IMR-90 (cell line): ENCODE measurements around the gene C3orf70. TPM values are rescaled to one million over a fixed set of nuclear protein-coding genes. Genes with fewer than 3 reads are reported as not detected.

Experiments used
- ATAC-seq: fragments of 200-7000 bp; cut with Tn5 transposase; 2 replicates; pipeline ENCODE4 v1.9.1; 2020; ENCODE audit warnings: low read depth, mild to moderate bottlenecking, moderate library complexity
- BruUV-seq: library from RNA; stranded (reverse); fragments of 400-500 nt; replicated peaks from 2 replicates; lab custom pipeline; 2021; lab: Mats Ljungman, UMichigan
- CTCF ChIA-PET: fragments of 300-600 bp; formaldehyde crosslinking; extraction: SDS; loops from one replicate; lab custom pipeline; 2021; ENCODE audit warnings: antibody characterized with exemption; lab: Yijun Ruan, JAX
- POLR2A ChIA-PET: fragments of 300-600 bp; sonication (Branson Sonifier 250); formaldehyde crosslinking; loops from one replicate; lab custom pipeline; 2022; ENCODE audit warnings: antibody characterized with exemption; ENCODE audit not compliant: unreplicated experiment; lab: Charles Lee
- DNase-seq: peaks from one replicate; pipeline ENCODE4 v3.0.0; 2013
- H2AFZ ChIP-seq: replicated peaks from 2 replicates; pipeline ENCODE3; 2013; ENCODE audit warnings: low read length, mild to moderate bottlenecking; ENCODE audit not compliant: poor library complexity
- H2AK5ac ChIP-seq: 2 replicates; pipeline ENCODE4 v1.6.1; 2013; ENCODE audit warnings: low read depth, low read length, inconsistent platforms
- H2AK9ac ChIP-seq: replicated peaks from 2 replicates; pipeline ENCODE3; 2013; ENCODE audit warnings: mild to moderate bottlenecking, low read depth, low read length, moderate library complexity; ENCODE audit not compliant: poor library complexity
- H2BK120ac ChIP-seq: 2 replicates; pipeline ENCODE4 v1.6.1; 2013; ENCODE audit warnings: low read depth, low read length, inconsistent platforms
- H2BK15ac ChIP-seq: 3 replicates; pipeline ENCODE4 v1.6.1; 2013; ENCODE audit warnings: low read depth, low read length, inconsistent platforms
- H2BK20ac ChIP-seq: 2 replicates; pipeline ENCODE4 v1.6.1; 2013; ENCODE audit warnings: low read depth, mild to moderate bottlenecking, inconsistent platforms, low read length, moderate library complexity
- H2BK5ac ChIP-seq: 2 replicates; pipeline ENCODE4 v1.6.1; 2013; ENCODE audit warnings: mild to moderate bottlenecking, low read depth, low read length, inconsistent platforms; ENCODE audit not compliant: poor library complexity, severe bottlenecking
- H3K14ac ChIP-seq: replicated peaks from 2 replicates; pipeline ENCODE4 v1.6.1; 2013; ENCODE audit warnings: low read depth, low read length, inconsistent platforms
- H3K18ac ChIP-seq: 2 replicates; pipeline ENCODE4 v1.6.1; 2013; ENCODE audit warnings: low read depth, low read length, control low read depth
- H3K23ac ChIP-seq: 2 replicates; pipeline ENCODE4 v1.6.1; 2013; ENCODE audit warnings: low read depth, low read length, inconsistent platforms
- H3K27ac ChIP-seq: 2 replicates; pipeline ENCODE4 v1.5.1; 2013; ENCODE audit warnings: mild to moderate bottlenecking, control low read depth, low read length; ENCODE audit not compliant: insufficient read depth
- H3K27me3 ChIP-seq: 2 replicates; pipeline ENCODE4 v1.6.1; 2013; ENCODE audit warnings: low read length; ENCODE audit not compliant: control insufficient read depth, insufficient read depth
- H3K36me3 ChIP-seq: 2 replicates; pipeline ENCODE4 v1.6.1; 2013; ENCODE audit warnings: low read length, mixed read lengths; ENCODE audit not compliant: control insufficient read depth, insufficient read depth
- H3K4ac ChIP-seq: 2 replicates; pipeline ENCODE4 v1.6.1; 2013; ENCODE audit warnings: low read depth, low read length, inconsistent platforms
- H3K4me1 ChIP-seq: 2 replicates; pipeline ENCODE4 v1.6.1; 2013; ENCODE audit warnings: low read length, mixed read lengths; ENCODE audit not compliant: control insufficient read depth, insufficient read depth
- H3K4me2 ChIP-seq: 2 replicates; pipeline ENCODE4 v1.6.1; 2013; ENCODE audit warnings: low read depth, mild to moderate bottlenecking, control low read depth, low read length, moderate library complexity
- H3K4me3 ChIP-seq: 2 replicates; pipeline ENCODE4 v1.5.1; 2013; ENCODE audit warnings: low read depth, mild to moderate bottlenecking, control low read depth, low read length, moderate library complexity; ENCODE audit not compliant: insufficient read depth
- H3K56ac ChIP-seq: 2 replicates; pipeline ENCODE4 v1.6.1; 2013; ENCODE audit warnings: low read length, inconsistent platforms; ENCODE audit not compliant: insufficient read depth; ENCODE audit errors: extremely low read depth
- H3K79me1 ChIP-seq, 2 experiments: 2 replicates each; pipeline ENCODE4 v1.6.1; 2013; ENCODE audit warnings: low read length in 2 of 2, inconsistent platforms in 1 of 2, low read depth in 1 of 2
- H3K9ac ChIP-seq: 2 replicates; pipeline ENCODE4 v1.6.1; 2013; ENCODE audit warnings: low read depth, low read length, control low read depth
- H3K9me1 ChIP-seq: 2 replicates; pipeline ENCODE4 v1.6.1; 2013; ENCODE audit warnings: low read length, inconsistent platforms; ENCODE audit not compliant: insufficient read depth
- H3K9me3 ChIP-seq: 2 replicates; pipeline ENCODE4 v1.6.1; 2013; ENCODE audit warnings: low read length; ENCODE audit not compliant: control insufficient read depth, insufficient read depth
- H4K20me1 ChIP-seq: 2 replicates; pipeline ENCODE4 v1.6.1; 2013; ENCODE audit warnings: low read length, inconsistent platforms; ENCODE audit not compliant: insufficient read depth
- H4K5ac ChIP-seq: 2 replicates; pipeline ENCODE4 v1.6.1; 2013; ENCODE audit warnings: mild to moderate bottlenecking, low read depth, low read length, control low read depth
- H4K8ac ChIP-seq, 2 experiments: 2 replicates each; pipeline ENCODE4 v1.6.1; 2013; ENCODE audit warnings: low read depth in 2 of 2, low read length in 2 of 2, control low read depth in 1 of 2, inconsistent platforms in 1 of 2
- H4K91ac ChIP-seq: 2 replicates; pipeline ENCODE4 v1.6.1; 2013; ENCODE audit warnings: low read depth, low read length, inconsistent platforms; ENCODE audit not compliant: insufficient read depth
- BHLHE40 ChIP-seq: fragments of 150-350 bp; IDR thresholded peaks from 2 replicates; pipeline ENCODE4 v1.6.1; 2016; ENCODE audit warnings: mild to moderate bottlenecking, low read depth, low read length
- CEBPB ChIP-seq: IDR thresholded peaks from 2 replicates; pipeline ENCODE4 v1.6.1; 2012; ENCODE audit warnings: low read depth, low read length, improper control_type of control experiment
- CHD1 ChIP-seq: IDR thresholded peaks from 2 replicates; pipeline ENCODE4 v1.6.1; 2012; ENCODE audit warnings: low read depth, low read length, improper control_type of control experiment
- MAFK ChIP-seq: IDR thresholded peaks from 2 replicates; pipeline ENCODE4 v1.6.1; 2012; ENCODE audit warnings: low read depth, low read length, improper control_type of control experiment
- NFE2L2 ChIP-seq: fragments of 150-350 bp; IDR thresholded peaks from 2 replicates; pipeline ENCODE4 v1.6.1; 2016; ENCODE audit warnings: low read depth, mild to moderate bottlenecking, low read length
- RCOR1 ChIP-seq: IDR thresholded peaks from 2 replicates; pipeline ENCODE4 v1.6.1; 2012; ENCODE audit warnings: mild to moderate bottlenecking, low read length, improper control_type of control experiment; ENCODE audit not compliant: insufficient replicate concordance
- SMC3 ChIP-seq: fragments of 150-350 bp; IDR thresholded peaks from 2 replicates; pipeline ENCODE4 v1.6.1; 2016; ENCODE audit warnings: low read depth, mild to moderate bottlenecking, antibody characterized with exemption, low read length, moderate library complexity
- WGBS, 2 experiments: methylation state at CpG; one replicate each; pipeline versions ENCODE4 v1.1.5 to v1.1.7; 2013; ENCODE audit warnings: missing lambda C conversion rate in 2 of 2; ENCODE audit not compliant: insufficient read length in 1 of 2; ENCODE audit errors: extremely low coverage in 2 of 2; 5-methylcytosine and 5-hydroxymethylcytosine counted together
- dilution Hi-C: fragments of 300-500 bp; cut with HindIII; formaldehyde crosslinking; loops from one replicate; pipeline ENCODE4 v1.14.3; 2018; ENCODE audit warnings: low sequenced_read_pairs; ENCODE audit not compliant: unreplicated experiment
- in situ Hi-C: fragments of 300-500 bp; cut with MboI; formaldehyde crosslinking; loops from 3 replicates; pipeline ENCODE4 v1.14.3; 2019; ENCODE audit warnings: low sequenced_read_pairs, inconsistent platforms, mixed read lengths
- intact Hi-C: fragments of 100-400 bp; cut with micrococcal nuclease; formaldehyde crosslinking; loops from 2 replicates; pipeline ENCODE4 v1.10.0; 2022
- polyA plus RNA-seq, 3 experiments: library from polyadenylated mRNA; depleted of rRNA; stranded (reverse); fragments of >200 nt; gene quantifications; 2 replicates each; pipeline ENCODE4 v1.2.3, GENCODE V29; 2012; ENCODE audit warnings: low replicate concordance in 1 of 3
- total RNA-seq: library from RNA; depleted of rRNA; stranded (reverse); fragments of >200 nt; gene quantifications from 2 replicates; pipeline ENCODE4 v1.2.3, GENCODE V29; 2012

Gene C3orf70
- total and polyA plus RNA-seq, 2 of the 4 experiments (the other 2 are of a cell fraction): 0.96 to 1.8 TPM

DNA sequence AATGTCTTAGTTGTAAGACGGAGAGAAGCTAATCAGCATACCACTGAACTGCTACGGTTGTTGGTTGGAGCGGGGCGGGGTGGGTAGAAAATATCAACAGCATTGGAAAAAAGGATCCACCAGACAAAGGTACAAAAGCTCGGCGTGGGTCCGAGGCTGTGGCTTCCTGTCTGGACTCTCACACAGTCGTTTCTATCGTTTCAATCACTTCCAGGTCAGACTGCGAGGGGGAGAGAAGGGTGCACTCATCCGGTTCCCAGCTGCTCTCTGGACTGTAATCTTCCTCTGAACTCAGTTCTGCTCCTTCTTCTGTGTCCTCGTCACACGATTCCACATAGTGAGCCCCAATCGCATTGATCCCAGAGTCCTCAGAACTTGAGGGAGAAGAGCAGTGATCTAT lies 70.0 kb downstream of the C3orf70 start:
- no peak overlapping the region for H2AK9ac ChIP-seq
- ChIA-PET POLR2A (no interaction called here), CTCF (no interaction called here)
- no peak overlapping the region for H2BK5ac ChIP-seq
- H3K9ac ChIP-seq: no peak overlapping the region
- H3K23ac ChIP-seq: no peak overlapping the region
- H4K91ac ChIP-seq: no peak overlapping the region
- no peak for DNase-seq
- ATAC-seq: no peak
- H3K14ac ChIP-seq: no peak overlapping the region
- in situ Hi-C loops (no loop called here), dilution Hi-C loops (no loop called here), intact Hi-C loops (no loop called here)
- H3K9me1 ChIP-seq: no peaks in the 10 kb centered on the region
- no peaks in the 10 kb centered on the region for H3K27me3 ChIP-seq
- no peak overlapping the region for H3K56ac ChIP-seq
- H3K36me3 ChIP-seq: no peaks in the 10 kb centered on the region
- TF ChIP-seq RCOR1 (no peak), BHLHE40 (no peak), MAFK (no peak), CEBPB (no peak), NFE2L2 (no peak), SMC3 (no peak), CHD1 (no peak)
- H2BK20ac ChIP-seq: no peak overlapping the region
- no peak overlapping the region for H3K18ac ChIP-seq
- no peak overlapping the region for H2BK15ac ChIP-seq
- no peaks in the 10 kb centered on the region for H3K79me1 ChIP-seq
- H3K4me2 ChIP-seq: no peak overlapping the region
- H4K5ac ChIP-seq: no peak overlapping the region
- WGBS, 2 experiments: 93% methylated on average over 6 of the region's 14 CpGs; no CpG with 5 or more reads in 1 of the 2 experiments
- no peaks in the 10 kb centered on the region; the same call in 1 of the 2 replicates for H3K4me1 ChIP-seq
- H4K8ac ChIP-seq: no peak overlapping the region
- no peak overlapping the region for H2BK120ac ChIP-seq
- H3K27ac ChIP-seq: no peak overlapping the region
- no peak overlapping the region for H2AK5ac ChIP-seq
- H3K9me3 ChIP-seq: no peaks in the 10 kb centered on the region
- no peak overlapping the region for H3K4me3 ChIP-seq
- H2AFZ ChIP-seq: no peak overlapping the region
- BruUV-seq: no TSS peak
- H4K20me1 ChIP-seq: no peaks in the 10 kb centered on the region
- no peak overlapping the region for H3K4ac ChIP-seq
